ENCODE data around the gene CABP7.
"Not testable (repeated sequence)": the region's sequence is repeated elsewhere in the genome, so short reads cannot be mapped to it uniquely, and the experiment has no call there.

Gene CABP7

GRCh38 chr22:29750559-29751538 lies 31.0 kb downstream of the CABP7 start:
- DNase-seq, result peak; percentile 29

GRCh38 chr22:29751669-29752068 lies 31.9 kb downstream of the CABP7 start:
- DNase-seq, result no peak

- no peak for DNase-seq
These were observed 34.2 kb downstream of the CABP7 start for GRCh38 chr22:29753808-29754657.

- DNase-seq, result not testable (repeated sequence)
These were observed 35.0 kb downstream of the CABP7 start for GRCh38 chr22:29754658-29755395.

GRCh38 chr22:29755889-29756288 lies 36.1 kb downstream of the CABP7 start:
- no peak for DNase-seq

- no peak for DNase-seq
These were observed 36.5 kb downstream of the CABP7 start for GRCh38 chr22:29756341-29756740.

- DNase-seq, result no peak
These were observed 37.3 kb downstream of the CABP7 start for GRCh38 chr22:29757096-29757495.

- DNase-seq, result no peak
These were observed 38.3 kb downstream of the CABP7 start for GRCh38 chr22:29758068-29758622.

- no peak for DNase-seq
These were observed 39.2 kb downstream of the CABP7 start for GRCh38 chr22:29758959-29759358.

GRCh38 chr22:29762263-29762662 lies 42.5 kb downstream of the CABP7 start:
- no peak for DNase-seq

- no peak for DNase-seq
These were observed 46.3 kb downstream of the CABP7 start for GRCh38 chr22:29765905-29766631.

- peak; percentile 96 for DNase-seq
These were observed 46.9 kb downstream of the CABP7 start, which contains the start of gene ZMAT5 for GRCh38 chr22:29766632-29767170. Gene ZMAT5 (minus strand): TSS chr22:29767007. CDS start chr22:29748544, 18,463 bp downstream.

GRCh38 chr22:29767171-29768051 lies 47.6 kb downstream of the CABP7 start, which contains the start of gene UQCR10:
Gene UQCR10 (plus strand): TSS chr22:29767369. CDS start chr22:29767399, 30 bp downstream.
- peak; percentile 90 for DNase-seq

GRCh38 chr22:29768052-29768693 lies 48.4 kb downstream of the CABP7 start:
- no peak for DNase-seq

- no peak for DNase-seq
These were observed 50.0 kb downstream of the CABP7 start for GRCh38 chr22:29769723-29770321.

- no peak for DNase-seq
These were observed 52.4 kb downstream of the CABP7 start for GRCh38 chr22:29772170-29772641.

- DNase-seq, result no peak
These were observed 53.4 kb downstream of the CABP7 start for GRCh38 chr22:29773233-29773632.

- DNase-seq, result no peak
These were observed 60.4 kb downstream of the CABP7 start for GRCh38 chr22:29780220-29780619.

Data from CD4-positive, alpha-beta T cell treated with Interleukin-4 for 4 hours (primary cell).